Activated CD8-positive, alpha-beta memory T cell treated with anti-CD3 and anti-CD28 coated beads for 36 hours (primary cell): ENCODE measurements around the gene ZNF276. TPM values are rescaled to one million over a fixed set of nuclear protein-coding genes. Genes with fewer than 3 reads are reported as not detected.

Experiments used
- CTCF ChIA-PET: fragments of 350-600 bp; sonication (Branson Sonifier 250); formaldehyde crosslinking; loops from one replicate; lab custom pipeline; 2021; ENCODE audit warnings: antibody characterized with exemption; lab: Charles Lee
- POLR2A ChIA-PET: fragments of 350-600 bp; sonication (Branson Sonifier 250); formaldehyde crosslinking; loops from one replicate; lab custom pipeline; 2021; ENCODE audit warnings: antibody characterized with exemption; lab: Charles Lee
- total RNA-seq, 2 experiments: library from RNA; stranded (reverse); gene quantifications; one replicate each; pipeline ENCODE4 v1.2.3, GENCODE V29; 2021

The ZNF276 gene
- total RNA-seq, 2 experiments from 2014 or later = 28.7 to 28.9 TPM

DNA sequence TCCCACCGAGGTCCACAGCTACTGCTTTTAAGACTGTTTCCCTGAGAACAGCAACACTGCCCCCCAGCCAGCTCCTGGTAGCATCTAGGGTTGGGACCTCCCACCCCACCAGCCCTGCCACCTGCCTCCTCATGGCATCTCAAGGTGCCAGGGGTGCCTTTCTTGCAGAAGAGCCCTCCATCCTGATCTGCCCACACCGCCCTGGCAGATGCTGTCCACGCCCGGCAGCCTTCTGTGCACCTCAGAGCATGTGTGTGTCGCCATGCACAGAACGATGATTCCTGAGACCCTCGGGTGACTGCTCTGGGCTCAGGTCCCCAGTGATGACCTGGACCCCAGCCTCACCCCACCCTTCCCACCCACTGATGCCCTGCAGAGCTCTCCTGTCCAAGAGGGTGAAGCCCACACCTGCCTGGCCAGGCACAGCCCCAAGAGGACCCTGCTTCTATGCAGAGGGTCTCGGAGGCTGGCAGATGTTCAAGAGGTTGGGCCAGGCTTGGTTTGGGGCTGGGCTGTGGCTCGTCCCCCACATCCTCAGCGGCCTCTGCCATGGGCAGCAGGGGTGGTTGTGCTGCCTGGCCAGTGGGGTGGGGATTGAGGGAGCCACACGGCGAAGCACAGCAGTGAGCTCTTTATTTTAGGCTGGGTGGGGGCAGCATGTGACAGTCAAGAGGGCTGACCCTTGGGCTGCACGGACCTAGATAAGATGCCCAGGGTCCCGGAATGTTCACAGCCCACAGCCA, 14.6 kb upstream of the ZNF276 start:
- CTCF ChIA-PET = interaction anchor here (0.5 to 4.7 kb wide), 13 partner anchors 10 to 271 kb away, joined by 3 to 31 read pairs (median 5); partner anchors contain the start of gene VPS9D1

DNA sequence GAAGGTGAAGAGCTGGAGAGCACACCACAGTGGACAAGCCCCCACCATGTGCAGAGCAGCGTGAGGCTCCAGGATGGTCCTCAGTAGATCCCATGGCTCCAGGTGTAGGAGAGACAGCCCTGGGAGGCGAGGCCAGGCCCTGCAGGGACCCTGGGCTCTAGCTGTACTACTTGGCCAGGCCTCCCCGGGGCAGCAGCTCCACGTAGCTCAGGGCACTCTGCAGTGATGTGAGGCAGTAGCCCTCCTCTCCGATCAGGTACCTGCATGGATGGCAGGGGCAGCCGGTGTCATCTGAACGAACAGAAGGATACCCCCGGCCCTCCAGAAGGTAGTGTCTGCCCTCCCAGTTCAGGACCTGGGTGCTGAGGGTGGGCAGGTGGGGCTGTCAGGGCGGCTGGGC, 13.6 kb upstream of the ZNF276 start:
- POLR2A ChIA-PET = no interaction called here
- CTCF ChIA-PET = interaction anchor here (0.9 to 4.7 kb wide), 3 partner anchors 8 to 153 kb away, joined by 3 to 31 read pairs (median 11); no protein-coding TSS in a partner anchor

More for the DNA sequence above, 14.6 kb upstream of the ZNF276 start:
- POLR2A ChIA-PET = interaction anchor here (0.7 kb wide), 1 partner anchor 167 kb away, joined by 3 read pairs; the partner anchor contains the start of gene TCF25

DNA sequence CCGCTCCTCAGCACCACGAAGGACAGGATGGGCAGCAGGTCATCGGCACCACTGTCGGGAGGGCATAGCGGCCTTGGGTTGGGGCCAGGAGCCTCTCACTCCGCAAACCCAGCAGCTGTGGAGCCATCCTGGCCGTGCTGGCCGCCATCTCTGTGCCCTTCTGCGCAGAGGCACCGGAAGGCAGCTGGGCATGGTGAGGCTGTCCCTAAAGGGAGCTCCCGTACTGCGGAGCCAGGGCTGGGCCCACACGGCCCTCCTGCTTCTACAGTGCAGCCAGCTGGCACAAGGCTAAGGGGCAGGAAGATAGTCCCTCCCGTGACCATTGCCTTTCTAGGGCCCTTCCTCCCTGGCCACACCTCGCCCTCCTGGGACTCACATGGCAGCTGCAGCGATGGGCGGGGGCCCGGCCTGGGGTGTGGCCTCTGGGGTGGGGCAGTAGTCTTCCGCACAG, 12.8 kb upstream of the ZNF276 start:
- POLR2A ChIA-PET = no interaction called here
- CTCF ChIA-PET = interaction anchor here (1.0 to 3.4 kb wide), 3 partner anchors 8 to 153 kb away, joined by 4 to 11 read pairs (median 6); no protein-coding TSS in a partner anchor

DNA sequence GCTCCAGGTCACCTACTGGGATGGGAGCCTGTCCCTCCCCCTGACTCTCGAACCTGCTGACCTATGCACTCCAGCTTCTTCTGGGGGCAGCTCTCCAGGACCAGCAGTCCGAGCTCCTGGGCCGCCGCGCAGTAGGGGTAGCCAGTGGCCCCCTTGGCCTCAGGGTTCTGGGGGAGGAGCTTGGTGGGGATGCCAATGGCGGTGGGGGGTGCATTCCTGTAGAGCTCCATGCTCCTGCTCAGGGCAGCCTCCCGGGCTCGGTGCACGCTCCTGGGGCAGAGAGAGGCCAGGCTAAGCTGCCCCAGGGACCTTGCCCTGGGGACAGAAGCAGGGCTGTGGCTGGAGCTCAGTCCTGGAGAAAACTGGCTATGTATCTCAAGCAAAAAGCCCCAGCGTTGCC, 12.2 kb upstream of the ZNF276 start:
- ChIA-PET CTCF (interaction anchor here (1.0 to 3.4 kb wide), 3 partner anchors 9 to 152 kb away, joined by 4 to 11 read pairs (median 6); no protein-coding TSS in a partner anchor), POLR2A (no interaction called here)

DNA sequence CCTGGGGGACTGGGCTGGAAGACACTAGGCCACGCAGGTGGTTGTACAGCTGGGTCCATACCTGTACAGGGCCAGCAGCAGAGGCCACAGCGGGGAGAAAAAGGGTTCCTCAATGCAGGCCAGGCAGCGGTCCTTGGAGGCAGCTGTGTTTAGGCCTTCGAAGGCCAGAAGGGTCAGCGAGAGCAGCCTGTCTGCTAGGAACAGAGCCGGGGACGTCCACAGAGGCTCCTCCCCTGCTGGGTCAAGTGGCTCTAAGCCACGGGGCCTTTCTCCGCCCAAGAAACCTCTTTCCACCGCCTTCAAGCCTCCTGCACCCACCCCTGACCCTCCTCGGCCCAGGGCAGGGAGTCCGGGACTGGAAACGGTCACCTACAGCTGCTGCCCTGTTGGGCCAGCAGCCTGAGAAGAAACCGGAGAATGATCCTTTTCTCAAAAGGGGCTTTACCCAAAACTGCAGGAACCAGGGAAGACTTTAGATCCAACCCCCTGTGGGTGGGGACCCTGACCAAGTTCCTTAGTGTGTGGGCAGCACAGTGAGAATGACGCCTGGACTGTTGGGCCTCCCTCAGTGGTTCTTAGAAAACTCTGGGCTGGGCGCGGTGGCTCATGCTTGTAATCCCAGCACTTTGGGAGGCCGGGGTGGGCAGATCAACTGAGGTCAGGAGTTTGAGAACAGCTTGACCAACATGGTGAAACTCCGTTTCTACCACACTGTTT, 11.5 kb upstream of the ZNF276 start:
- ChIA-PET POLR2A (no interaction called here), CTCF (interaction anchor here (2.3 to 3.4 kb wide), 2 partner anchors 10 to 151 kb away, joined by 6 to 11 read pairs; no protein-coding TSS in a partner anchor)

DNA sequence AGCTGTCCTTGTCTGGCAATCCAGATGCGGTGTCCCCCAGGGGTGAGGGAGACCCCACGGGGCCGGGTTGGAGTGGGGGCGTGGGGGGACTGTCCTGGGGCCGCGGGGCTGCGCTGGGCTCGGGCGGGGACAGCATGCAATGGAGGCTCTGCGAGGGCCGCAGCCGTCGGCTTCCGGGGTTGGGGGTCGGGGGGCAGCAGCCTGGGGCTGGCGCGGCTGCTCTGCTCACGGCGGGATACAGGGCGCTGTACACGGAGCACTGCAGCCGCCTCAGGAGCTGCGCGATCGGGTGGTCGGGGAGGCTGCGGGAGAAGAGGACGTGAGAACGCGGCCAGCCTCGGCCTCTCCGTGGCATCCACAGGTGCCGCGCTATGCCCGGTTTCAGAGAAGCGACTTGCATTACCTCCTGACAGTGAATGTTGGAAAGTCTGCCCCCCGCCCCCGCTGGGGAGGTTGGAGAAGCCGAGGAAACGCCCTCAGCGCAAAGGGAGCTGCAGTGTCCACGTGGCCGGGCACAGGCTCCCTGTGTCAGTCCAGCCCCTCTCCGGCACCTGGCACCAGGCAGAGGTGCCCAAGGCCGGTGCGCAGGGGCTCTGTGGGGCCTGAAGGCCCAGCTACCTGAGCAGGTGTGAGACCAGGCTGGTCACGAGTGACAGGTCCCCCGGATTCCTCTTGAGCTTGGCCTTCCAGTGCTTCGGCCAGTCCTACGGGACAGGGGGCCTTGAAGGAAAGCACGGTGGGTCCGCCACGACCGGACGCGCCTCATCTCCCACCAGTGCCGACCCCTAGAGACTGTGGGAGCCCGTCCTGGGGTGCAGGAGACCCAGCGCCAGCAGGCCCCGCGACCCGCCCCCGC, 10.4 kb upstream of the ZNF276 start:
- POLR2A ChIA-PET = interaction anchor here (1.4 to 2.8 kb wide), 2 partner anchors 10 to 12 kb away, joined by 3 to 10 read pairs; partner anchors contain the start of gene VPS9D1
- CTCF ChIA-PET = interaction anchor here (2.3 to 3.4 kb wide), 2 partner anchors 11 to 150 kb away, joined by 6 to 11 read pairs; no protein-coding TSS in a partner anchor

DNA sequence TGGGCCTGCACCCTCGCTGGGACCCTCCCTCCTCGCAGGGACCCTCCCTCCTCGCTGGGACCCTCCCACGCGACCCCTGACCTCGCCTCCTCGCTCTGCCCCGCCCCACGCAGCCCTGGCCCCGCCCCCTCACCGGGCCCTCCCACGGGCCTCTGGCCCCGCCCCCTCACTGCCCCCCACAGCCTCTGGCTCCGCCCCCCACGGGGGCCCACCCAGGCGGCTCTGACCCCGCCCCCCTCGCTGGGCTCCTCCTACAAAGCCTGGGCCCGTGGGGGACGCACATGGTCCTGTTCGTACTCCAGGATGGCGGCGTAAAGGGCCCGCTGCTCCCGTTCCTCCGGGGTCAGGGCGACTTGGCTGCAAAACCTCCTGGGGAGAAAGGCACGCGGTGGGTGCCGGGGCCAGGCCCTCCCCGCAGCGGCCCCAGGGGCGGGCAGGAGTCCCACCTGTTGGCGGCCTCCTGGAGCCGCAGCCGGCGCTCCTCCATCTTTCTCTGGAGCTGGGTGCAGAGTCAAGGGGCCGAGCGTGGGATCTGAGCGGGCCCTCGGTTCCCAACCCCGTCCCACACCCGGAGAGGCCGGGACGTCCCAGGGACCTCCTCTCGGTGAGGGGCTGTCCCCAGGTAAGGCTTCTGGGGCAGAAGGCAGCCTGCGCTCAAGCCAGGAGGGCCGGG, 9.6 kb upstream of the ZNF276 start:
- CTCF ChIA-PET = no interaction called here
- POLR2A ChIA-PET = interaction anchor here (1.4 to 2.8 kb wide), 2 partner anchors 9 to 11 kb away, joined by 3 to 10 read pairs; partner anchors contain the start of gene VPS9D1

- CTCF ChIA-PET = interaction anchor here (0.8 to 0.9 kb wide), 3 partner anchors 11 to 25 kb away, joined by 3 read pairs; partner anchors contain the start of gene SPATA2L
- POLR2A ChIA-PET = interaction anchor here (1.4 to 2.8 kb wide), 2 partner anchors 8 to 11 kb away, joined by 3 to 10 read pairs; partner anchors contain the start of gene VPS9D1
Observed at GRCh38 chr16:89712274-89712781, 9.0 kb upstream of the ZNF276 start.

- POLR2A ChIA-PET = interaction anchor here (1.4 kb wide), 1 partner anchor 99 kb away, joined by 3 read pairs; no protein-coding TSS in a partner anchor
- CTCF ChIA-PET = interaction anchor here (1.0 to 3.5 kb wide), 2 partner anchors 10 to 38 kb away, joined by 3 to 10 read pairs; no protein-coding TSS in a partner anchor
Observed at GRCh38 chr16:89716493-89716892, 4.8 kb upstream of the ZNF276 start.

- ChIA-PET CTCF (interaction anchor here (1.0 to 3.5 kb wide), 2 partner anchors 11 to 39 kb away, joined by 3 to 10 read pairs; no protein-coding TSS in a partner anchor), POLR2A (interaction anchor here (1.4 kb wide), 1 partner anchor 99 kb away, joined by 3 read pairs; no protein-coding TSS in a partner anchor)
Observed at GRCh38 chr16:89716916-89717687, 4.2 kb upstream of the ZNF276 start.

- ChIA-PET POLR2A (interaction anchor here (1.4 kb wide), 1 partner anchor 98 kb away, joined by 3 read pairs; no protein-coding TSS in a partner anchor), CTCF (interaction anchor here (3.5 kb wide), 1 partner anchor 11 kb away, joined by 10 read pairs; no protein-coding TSS in a partner anchor)
Observed at GRCh38 chr16:89717688-89718505, 3.4 kb upstream of the ZNF276 start.

- POLR2A ChIA-PET = interaction anchor here (0.6 to 1.2 kb wide), 2 partner anchors 9 to 22 kb away, joined by 3 to 4 read pairs; no protein-coding TSS in a partner anchor
- CTCF ChIA-PET = interaction anchor here (0.7 to 1.5 kb wide), 3 partner anchors 14 to 140 kb away, joined by 3 to 5 read pairs (median 3); no protein-coding TSS in a partner anchor
Observed at GRCh38 chr16:89720551-89720812, 855 bp upstream of the ZNF276 start.

- POLR2A ChIA-PET = interaction anchor here (2.0 kb wide), 1 partner anchor 9 kb away, joined by 10 read pairs; no protein-coding TSS in a partner anchor
- CTCF ChIA-PET = interaction anchor here (3.8 kb wide), 1 partner anchor 21 kb away, joined by 28 read pairs; the partner anchor contains the start of gene SPATA2L
Observed at GRCh38 chr16:89721546-89722391, 432 bp downstream of the ZNF276 start.
